PC-9 (cell line): ENCODE data around the gene MRPS9. TPM values are rescaled to one million over a fixed set of nuclear protein-coding genes. Genes with fewer than 3 reads are reported as not detected.

ENCODE experiments used
- BruUV-seq: library from RNA; stranded (reverse); fragments of 400-500 nt; replicated peaks from 2 replicates; lab custom pipeline; 2021; lab: Mats Ljungman, UMichigan
- CTCF ChIA-PET: fragments of 300-600 bp; sonication (Branson Sonifier 250); formaldehyde crosslinking; loops from one replicate; lab custom pipeline; 2022; ENCODE audit warnings: antibody characterized with exemption; lab: Charles Lee
- POLR2A ChIA-PET: fragments of 300-600 bp; sonication (Branson Sonifier 250); formaldehyde crosslinking; loops from one replicate; lab custom pipeline; 2022; ENCODE audit warnings: antibody characterized with exemption; ENCODE audit not compliant: unreplicated experiment; lab: Charles Lee
- DNase-seq, 2 experiments: peaks; one replicate each; pipeline versions ENCODE4 v3.0.0 to v3.0.0-alpha.2; 2015 to 2022; ENCODE audit warnings: mixed read lengths in 1 of 2
- H2AFZ ChIP-seq: fragments of 200-600 bp; sonication (generic); 2 replicates; pipeline ENCODE4 v1.8.1; 2017; ENCODE audit warnings: antibody characterized with exemption
- H3F3A ChIP-seq: fragments of 200-600 bp; sonication (generic); 2 replicates; pipeline ENCODE4 v1.8.1; 2017; ENCODE audit warnings: antibody characterized with exemption, mild to moderate bottlenecking, low read depth; ENCODE audit not compliant: insufficient read depth
- H3K27ac ChIP-seq: fragments of 200-600 bp; sonication (generic); 2 replicates; pipeline ENCODE4 v1.6.1; 2016; ENCODE audit warnings: mixed run types
- H3K27me3 ChIP-seq: fragments of 200-600 bp; sonication (generic); 2 replicates; pipeline ENCODE4 v1.6.1; 2016; ENCODE audit warnings: low read depth, mixed run types; ENCODE audit not compliant: insufficient read depth
- H3K36me3 ChIP-seq: fragments of 200-600 bp; sonication (generic); 2 replicates; pipeline ENCODE4 v1.6.1; 2016; ENCODE audit warnings: low read depth, mixed run types
- H3K4me1 ChIP-seq: fragments of 200-600 bp; sonication (generic); replicated peaks from 2 replicates; pipeline ENCODE4 v1.6.1; 2016; ENCODE audit warnings: mixed run types; ENCODE audit not compliant: insufficient read depth
- H3K4me2 ChIP-seq: fragments of 200-600 bp; sonication (generic); 2 replicates; pipeline ENCODE4 v1.6.1; 2017; ENCODE audit warnings: mixed run types
- H3K4me3 ChIP-seq: fragments of 200-600 bp; sonication (generic); 2 replicates; pipeline ENCODE4 v1.6.1; 2016; ENCODE audit warnings: mixed run types
- H3K79me2 ChIP-seq: fragments of 200-600 bp; sonication (generic); 2 replicates; pipeline ENCODE4 v1.6.1; 2017; ENCODE audit warnings: low read depth, mixed run types
- H3K9me2 ChIP-seq: fragments of 200-600 bp; sonication (generic); 2 replicates; pipeline ENCODE4 v1.8.1; 2017; ENCODE audit warnings: mild to moderate bottlenecking; ENCODE audit not compliant: insufficient read depth
- H3K9me3 ChIP-seq: fragments of 200-600 bp; sonication (generic); 2 replicates; pipeline ENCODE4 v1.8.1; 2016; ENCODE audit warnings: low read depth; ENCODE audit not compliant: insufficient read depth
- H4K20me1 ChIP-seq: fragments of 200-600 bp; sonication (generic); 2 replicates; pipeline ENCODE4 v1.8.1; 2017; ENCODE audit not compliant: insufficient read depth
- EZH2 ChIP-seq: fragments of 200-600 bp; sonication (generic); IDR thresholded peaks from 2 replicates; pipeline ENCODE4 v1.8.0; 2017; ENCODE audit warnings: antibody characterized with exemption, low read depth
- intact Hi-C: fragments of 100-400 bp; cut with micrococcal nuclease; formaldehyde crosslinking; loops from one replicate; pipeline ENCODE4 v1.10.0; 2022; ENCODE audit not compliant: unreplicated experiment
- total RNA-seq: library from RNA; stranded (reverse); gene quantifications from 2 replicates; pipeline ENCODE4 v1.2.3, GENCODE V29; 2021
- TF ChIP-seq, protein P1 (sequence below): fragments of 200-600 bp; sonication (generic); conservative IDR thresholded peaks from 2 replicates; pipeline ENCODE4 v1.6.1; 2017; ENCODE audit warnings: mixed run types, antibody characterized with exemption, mild to moderate bottlenecking, moderate library complexity

Gene MRPS9
- total RNA-seq, 1 experiment from 2014 or later = 27.0 TPM

DNA sequence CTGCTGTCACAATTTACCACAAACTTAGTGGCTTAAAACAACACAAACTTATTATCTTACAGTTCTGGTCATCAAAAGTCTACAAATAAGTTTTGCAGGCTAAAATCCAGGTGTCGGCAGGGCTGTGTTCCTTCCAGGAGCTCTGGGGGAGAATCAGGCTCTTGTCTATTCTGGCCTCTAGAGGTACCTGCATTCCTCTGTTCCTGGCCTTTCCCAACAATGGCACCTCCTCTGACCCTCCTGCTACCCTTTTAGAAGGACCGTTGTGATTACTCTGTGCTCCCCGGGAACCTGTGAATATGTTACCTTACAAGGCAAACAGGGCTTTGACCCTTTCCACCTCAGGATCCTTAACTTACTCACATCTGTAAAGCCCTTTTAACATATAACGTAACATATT is 98.5 kb downstream of the MRPS9 start:
- POLR2A ChIA-PET = no interaction called here
- CTCF ChIA-PET = no interaction called here
- Histone ChIP-seq H3K9me3 (no peaks in the 10 kb centered on the region; the same call in 1 of the 2 replicates), H3K27ac (no peak overlapping the region), H4K20me1 (no peaks in the 10 kb centered on the region), H3K4me3 (no peak overlapping the region), H3K27me3 (peaks cover 77% of the 10 kb centered on the region), H3K9me2 (no peaks in the 10 kb centered on the region), H3K79me2 (no peaks in the 10 kb centered on the region), H2AFZ (no peak overlapping the region), H3K4me1 (no peaks in the 10 kb centered on the region), H3F3A (no peaks in the 10 kb centered on the region), H3K36me3 (no peaks in the 10 kb centered on the region), H3K4me2 (no peak overlapping the region)
- TF ChIP-seq EZH2 = no peak
- TF ChIP-seq, protein P1, sequence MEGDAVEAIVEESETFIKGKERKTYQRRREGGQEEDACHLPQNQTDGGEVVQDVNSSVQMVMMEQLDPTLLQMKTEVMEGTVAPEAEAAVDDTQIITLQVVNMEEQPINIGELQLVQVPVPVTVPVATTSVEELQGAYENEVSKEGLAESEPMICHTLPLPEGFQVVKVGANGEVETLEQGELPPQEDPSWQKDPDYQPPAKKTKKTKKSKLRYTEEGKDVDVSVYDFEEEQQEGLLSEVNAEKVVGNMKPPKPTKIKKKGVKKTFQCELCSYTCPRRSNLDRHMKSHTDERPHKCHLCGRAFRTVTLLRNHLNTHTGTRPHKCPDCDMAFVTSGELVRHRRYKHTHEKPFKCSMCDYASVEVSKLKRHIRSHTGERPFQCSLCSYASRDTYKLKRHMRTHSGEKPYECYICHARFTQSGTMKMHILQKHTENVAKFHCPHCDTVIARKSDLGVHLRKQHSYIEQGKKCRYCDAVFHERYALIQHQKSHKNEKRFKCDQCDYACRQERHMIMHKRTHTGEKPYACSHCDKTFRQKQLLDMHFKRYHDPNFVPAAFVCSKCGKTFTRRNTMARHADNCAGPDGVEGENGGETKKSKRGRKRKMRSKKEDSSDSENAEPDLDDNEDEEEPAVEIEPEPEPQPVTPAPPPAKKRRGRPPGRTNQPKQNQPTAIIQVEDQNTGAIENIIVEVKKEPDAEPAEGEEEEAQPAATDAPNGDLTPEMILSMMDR = no peak
- intact Hi-C loops = no loop called here
- DNase-seq = no peak
- BruUV-seq = no TSS peak

GRCh38 chr2:105138643-105139042 is 100.8 kb downstream of the MRPS9 start:
- Histone ChIP-seq H3F3A (no peaks in the 10 kb centered on the region), H3K4me2 (no peak overlapping the region), H3K9me2 (no peaks in the 10 kb centered on the region), H3K27me3 (peaks cover 78% of the 10 kb centered on the region), H2AFZ (no peak overlapping the region), H4K20me1 (no peaks in the 10 kb centered on the region), H3K36me3 (no peaks in the 10 kb centered on the region), H3K4me1 (no peaks in the 10 kb centered on the region), H3K79me2 (no peaks in the 10 kb centered on the region), H3K27ac (no peak overlapping the region), H3K4me3 (no peak overlapping the region), H3K9me3 (no peaks in the 10 kb centered on the region; the same call in 1 of the 2 replicates)
- ChIA-PET CTCF (no interaction called here), POLR2A (no interaction called here)
- DNase-seq = no peak
- no peak for TF ChIP-seq EZH2
- TF ChIP-seq, protein P1 = no peak
- BruUV-seq = no TSS peak
- intact Hi-C loops = no loop called here

- Histone ChIP-seq H4K20me1 (no peaks in the 10 kb centered on the region), H3K36me3 (no peaks in the 10 kb centered on the region), H3K9me3 (no peaks in the 10 kb centered on the region; the same call in 1 of the 2 replicates), H3K79me2 (no peaks in the 10 kb centered on the region), H3K27me3 (peaks cover 79% of the 10 kb centered on the region), H3K4me2 (no peak overlapping the region), H2AFZ (no peak overlapping the region), H3K4me1 (no peaks in the 10 kb centered on the region), H3K4me3 (no peak overlapping the region), H3F3A (no peaks in the 10 kb centered on the region), H3K27ac (no peak overlapping the region), H3K9me2 (no peaks in the 10 kb centered on the region)
- intact Hi-C loops = no loop called here
- no peak for DNase-seq
- ChIA-PET CTCF (no interaction called here), POLR2A (no interaction called here)
- no TSS peak for BruUV-seq
- TF ChIP-seq EZH2 = no peak
- TF ChIP-seq, protein P1 = no peak
These were observed 101.8 kb downstream of the MRPS9 start for GRCh38 chr2:105139556-105140239.
